ENCODE results near the gene IRAK1BP1. TPM values are rescaled to one million over a fixed set of nuclear protein-coding genes. Genes with fewer than 3 reads are reported as not detected.

IRAK1BP1 gene
- total RNA-seq, 1 experiment from 2014 or later = 1.8 TPM

GRCh38 chr6:78925317-78925716 lies 58.0 kb downstream of the IRAK1BP1 start:
- Histone ChIP-seq H3K27me3 (replicated peaks; ENCODE audit: control insufficient read depth, insufficient read depth, low read length) (no peaks in the 10 kb centered on the region), H3K4me1 (no peaks in the 10 kb centered on the region), H3K4me3 (ENCODE audit: low read depth, low read length) (no peak overlapping the region), H3K9me3 (peaks cover 3% of the 10 kb centered on the region; the same call in 1 of the 2 replicates), H3K36me3 (ENCODE audit: control insufficient read depth, insufficient read depth, low read length) (no peaks in the 10 kb centered on the region)
- TF ChIP-seq CTCF (IDR thresholded peaks at IDR 0.05; ENCODE audit: insufficient read depth in 1 of 2, low read depth in 1 of 2, low read length in 1 of 2, severe bottlenecking in 1 of 2, unreplicated experiment in 1 of 2) = no peak
- intact Hi-C loops (cut with micrococcal nuclease; ENCODE audit: unreplicated experiment) = no loop called here
- no TSS peak for BruUV-seq (replicated peaks)
- ChIA-PET CTCF (no interaction called here), POLR2A (no interaction called here)
- Mint-ChIP-seq H3K4me1 (ENCODE audit: low read depth, unreplicated experiment) (no peaks in the 10 kb centered on the region), H3K27me3 (ENCODE audit: insufficient read depth, unreplicated experiment) (peaks cover 3% of the 10 kb centered on the region), H3K27ac (ENCODE audit: unreplicated experiment) (no peak overlapping the region), H3K9me3 (ENCODE audit: unreplicated experiment) (peaks cover 31% of the 10 kb centered on the region), H3K4me3 (ENCODE audit: unreplicated experiment) (no peak overlapping the region), H3K36me3 (ENCODE audit: insufficient read depth, unreplicated experiment) (no peaks in the 10 kb centered on the region)
- DNase-seq = no peak

DNA sequence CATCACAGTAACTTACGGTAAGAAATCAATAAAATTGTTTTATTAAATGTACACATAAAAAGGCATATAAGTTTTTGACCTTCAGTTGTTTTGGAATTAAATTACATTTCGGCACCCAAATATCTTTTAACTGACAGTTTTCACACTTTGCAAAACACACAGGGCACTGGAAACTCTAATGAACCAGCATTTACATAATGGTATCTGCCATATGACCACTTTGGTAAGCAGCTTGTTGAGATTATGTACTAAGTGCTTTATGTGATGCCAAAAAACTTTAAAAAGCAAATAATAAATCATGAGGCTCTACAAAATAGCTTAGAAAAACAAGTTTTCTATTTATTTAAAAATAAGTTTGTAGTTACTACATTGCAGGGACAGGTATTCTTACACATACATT lies 68.2 kb downstream of the IRAK1BP1 start:
- POLR2A ChIA-PET = no interaction called here
- H3K4me1 ChIP-seq = no peaks in the 10 kb centered on the region
- H3K27ac Mint-ChIP-seq (ENCODE audit: unreplicated experiment) = no peak overlapping the region

GRCh38 chr6:78936515-78936914 lies 69.2 kb downstream of the IRAK1BP1 start:
- H3K27ac Mint-ChIP-seq (ENCODE audit: unreplicated experiment) = no peak overlapping the region
- H3K36me3 Mint-ChIP-seq (ENCODE audit: insufficient read depth, unreplicated experiment) = peaks cover 23% of the 10 kb centered on the region
- H3K27me3 ChIP-seq (replicated peaks; ENCODE audit: control insufficient read depth, insufficient read depth, low read length) = no peaks in the 10 kb centered on the region
- no peaks in the 10 kb centered on the region for H3K4me1 Mint-ChIP-seq (ENCODE audit: low read depth, unreplicated experiment)
- no peaks in the 10 kb centered on the region for H3K4me1 ChIP-seq
- BruUV-seq (replicated peaks) = no TSS peak
- intact Hi-C loops (cut with micrococcal nuclease; ENCODE audit: unreplicated experiment) = no loop called here
- TF ChIP-seq CTCF (IDR thresholded peaks at IDR 0.05; ENCODE audit: insufficient read depth in 1 of 2, low read depth in 1 of 2, low read length in 1 of 2, severe bottlenecking in 1 of 2, unreplicated experiment in 1 of 2) = no peak
- no peak overlapping the region for H3K4me3 ChIP-seq (ENCODE audit: low read depth, low read length)
- no peaks in the 10 kb centered on the region for H3K36me3 ChIP-seq (ENCODE audit: control insufficient read depth, insufficient read depth, low read length)
- DNase-seq = no peak
- CTCF ChIA-PET = interaction anchor here (0.6 kb wide), 1 partner anchor 23 kb away, joined by 3 read pairs; no protein-coding TSS in a partner anchor
- POLR2A ChIA-PET = interaction anchor here (0.5 kb wide), 1 partner anchor 17 kb away, joined by 3 read pairs; no protein-coding TSS in a partner anchor
- no peaks in the 10 kb centered on the region for H3K27me3 Mint-ChIP-seq (ENCODE audit: insufficient read depth, unreplicated experiment)
- H3K9me3 Mint-ChIP-seq (ENCODE audit: unreplicated experiment) = no peaks in the 10 kb centered on the region
- no peak overlapping the region for H3K4me3 Mint-ChIP-seq (ENCODE audit: unreplicated experiment)
- H3K9me3 ChIP-seq = no peaks in the 10 kb centered on the region

More for the DNA sequence above, 68.2 kb downstream of the IRAK1BP1 start:
- no peaks in the 10 kb centered on the region for H3K27me3 ChIP-seq (replicated peaks; ENCODE audit: control insufficient read depth, insufficient read depth, low read length)
- no peaks in the 10 kb centered on the region for H3K27me3 Mint-ChIP-seq (ENCODE audit: insufficient read depth, unreplicated experiment)
- CTCF ChIA-PET = no interaction called here
- intact Hi-C loops (cut with micrococcal nuclease; ENCODE audit: unreplicated experiment) = no loop called here
- no peaks in the 10 kb centered on the region for H3K9me3 ChIP-seq
- H3K4me1 Mint-ChIP-seq (ENCODE audit: low read depth, unreplicated experiment) = no peaks in the 10 kb centered on the region
- TF ChIP-seq CTCF (IDR thresholded peaks at IDR 0.05; ENCODE audit: insufficient read depth in 1 of 2, low read depth in 1 of 2, low read length in 1 of 2, severe bottlenecking in 1 of 2, unreplicated experiment in 1 of 2) = no peak
- no peak for DNase-seq
- no peaks in the 10 kb centered on the region for H3K36me3 ChIP-seq (ENCODE audit: control insufficient read depth, insufficient read depth, low read length)
- no peaks in the 10 kb centered on the region for H3K9me3 Mint-ChIP-seq (ENCODE audit: unreplicated experiment)
- no peak overlapping the region for H3K4me3 ChIP-seq (ENCODE audit: low read depth, low read length)
- BruUV-seq (replicated peaks) = no TSS peak
- H3K36me3 Mint-ChIP-seq (ENCODE audit: insufficient read depth, unreplicated experiment) = peaks cover 13% of the 10 kb centered on the region
- H3K4me3 Mint-ChIP-seq (ENCODE audit: unreplicated experiment) = no peak overlapping the region

All from Caco-2 (cell line).